IMR-90 (cell line): Measurements from ENCODE around the gene ACY1. TPM values are rescaled to one million over a fixed set of nuclear protein-coding genes. Genes with fewer than 3 reads are reported as not detected.

Experiments used
- ATAC-seq: fragments of 200-7000 bp; cut with Tn5 transposase; 2 replicates; pipeline ENCODE4 v1.9.1; 2020; ENCODE audit warnings: low read depth, mild to moderate bottlenecking, moderate library complexity
- BruUV-seq: library from RNA; stranded (reverse); fragments of 400-500 nt; replicated peaks from 2 replicates; lab custom pipeline; 2021; lab: Mats Ljungman, UMichigan
- CTCF ChIA-PET: fragments of 300-600 bp; formaldehyde crosslinking; extraction: SDS; loops from one replicate; lab custom pipeline; 2021; ENCODE audit warnings: antibody characterized with exemption; lab: Yijun Ruan, JAX
- POLR2A ChIA-PET: fragments of 300-600 bp; sonication (Branson Sonifier 250); formaldehyde crosslinking; loops from one replicate; lab custom pipeline; 2022; ENCODE audit warnings: antibody characterized with exemption; ENCODE audit not compliant: unreplicated experiment; lab: Charles Lee
- DNase-seq: peaks from one replicate; pipeline ENCODE4 v3.0.0; 2013
- H2AFZ ChIP-seq: replicated peaks from 2 replicates; pipeline ENCODE3; 2013; ENCODE audit warnings: low read length, mild to moderate bottlenecking; ENCODE audit not compliant: poor library complexity
- H2AK5ac ChIP-seq: 2 replicates; pipeline ENCODE4 v1.6.1; 2013; ENCODE audit warnings: low read depth, low read length, inconsistent platforms
- H2AK9ac ChIP-seq: replicated peaks from 2 replicates; pipeline ENCODE3; 2013; ENCODE audit warnings: mild to moderate bottlenecking, low read depth, low read length, moderate library complexity; ENCODE audit not compliant: poor library complexity
- H2BK120ac ChIP-seq: 2 replicates; pipeline ENCODE4 v1.6.1; 2013; ENCODE audit warnings: low read depth, low read length, inconsistent platforms
- H2BK15ac ChIP-seq: 3 replicates; pipeline ENCODE4 v1.6.1; 2013; ENCODE audit warnings: low read depth, low read length, inconsistent platforms
- H2BK20ac ChIP-seq: 2 replicates; pipeline ENCODE4 v1.6.1; 2013; ENCODE audit warnings: low read depth, mild to moderate bottlenecking, inconsistent platforms, low read length, moderate library complexity
- H2BK5ac ChIP-seq: 2 replicates; pipeline ENCODE4 v1.6.1; 2013; ENCODE audit warnings: mild to moderate bottlenecking, low read depth, low read length, inconsistent platforms; ENCODE audit not compliant: poor library complexity, severe bottlenecking
- H3K14ac ChIP-seq: replicated peaks from 2 replicates; pipeline ENCODE4 v1.6.1; 2013; ENCODE audit warnings: low read depth, low read length, inconsistent platforms
- H3K18ac ChIP-seq: 2 replicates; pipeline ENCODE4 v1.6.1; 2013; ENCODE audit warnings: low read depth, low read length, control low read depth
- H3K23ac ChIP-seq: 2 replicates; pipeline ENCODE4 v1.6.1; 2013; ENCODE audit warnings: low read depth, low read length, inconsistent platforms
- H3K27ac ChIP-seq: 2 replicates; pipeline ENCODE4 v1.5.1; 2013; ENCODE audit warnings: mild to moderate bottlenecking, control low read depth, low read length; ENCODE audit not compliant: insufficient read depth
- H3K27me3 ChIP-seq: 2 replicates; pipeline ENCODE4 v1.6.1; 2013; ENCODE audit warnings: low read length; ENCODE audit not compliant: control insufficient read depth, insufficient read depth
- H3K36me3 ChIP-seq: 2 replicates; pipeline ENCODE4 v1.6.1; 2013; ENCODE audit warnings: low read length, mixed read lengths; ENCODE audit not compliant: control insufficient read depth, insufficient read depth
- H3K4ac ChIP-seq: 2 replicates; pipeline ENCODE4 v1.6.1; 2013; ENCODE audit warnings: low read depth, low read length, inconsistent platforms
- H3K4me1 ChIP-seq: 2 replicates; pipeline ENCODE4 v1.6.1; 2013; ENCODE audit warnings: low read length, mixed read lengths; ENCODE audit not compliant: control insufficient read depth, insufficient read depth
- H3K4me2 ChIP-seq: 2 replicates; pipeline ENCODE4 v1.6.1; 2013; ENCODE audit warnings: low read depth, mild to moderate bottlenecking, control low read depth, low read length, moderate library complexity
- H3K4me3 ChIP-seq: 2 replicates; pipeline ENCODE4 v1.5.1; 2013; ENCODE audit warnings: low read depth, mild to moderate bottlenecking, control low read depth, low read length, moderate library complexity; ENCODE audit not compliant: insufficient read depth
- H3K56ac ChIP-seq: 2 replicates; pipeline ENCODE4 v1.6.1; 2013; ENCODE audit warnings: low read length, inconsistent platforms; ENCODE audit not compliant: insufficient read depth; ENCODE audit errors: extremely low read depth
- H3K79me1 ChIP-seq, 2 experiments: 2 replicates each; pipeline ENCODE4 v1.6.1; 2013; ENCODE audit warnings: low read length in 2 of 2, inconsistent platforms in 1 of 2, low read depth in 1 of 2
- H3K9ac ChIP-seq: 2 replicates; pipeline ENCODE4 v1.6.1; 2013; ENCODE audit warnings: low read depth, low read length, control low read depth
- H3K9me1 ChIP-seq: 2 replicates; pipeline ENCODE4 v1.6.1; 2013; ENCODE audit warnings: low read length, inconsistent platforms; ENCODE audit not compliant: insufficient read depth
- H3K9me3 ChIP-seq: 2 replicates; pipeline ENCODE4 v1.6.1; 2013; ENCODE audit warnings: low read length; ENCODE audit not compliant: control insufficient read depth, insufficient read depth
- H4K20me1 ChIP-seq: 2 replicates; pipeline ENCODE4 v1.6.1; 2013; ENCODE audit warnings: low read length, inconsistent platforms; ENCODE audit not compliant: insufficient read depth
- H4K5ac ChIP-seq: 2 replicates; pipeline ENCODE4 v1.6.1; 2013; ENCODE audit warnings: mild to moderate bottlenecking, low read depth, low read length, control low read depth
- H4K8ac ChIP-seq, 2 experiments: 2 replicates each; pipeline ENCODE4 v1.6.1; 2013; ENCODE audit warnings: low read depth in 2 of 2, low read length in 2 of 2, control low read depth in 1 of 2, inconsistent platforms in 1 of 2
- H4K91ac ChIP-seq: 2 replicates; pipeline ENCODE4 v1.6.1; 2013; ENCODE audit warnings: low read depth, low read length, inconsistent platforms; ENCODE audit not compliant: insufficient read depth
- MAFK ChIP-seq: IDR thresholded peaks from 2 replicates; pipeline ENCODE4 v1.6.1; 2012; ENCODE audit warnings: low read depth, low read length, improper control_type of control experiment
- POLR2A ChIP-seq: IDR thresholded peaks from 2 replicates; pipeline ENCODE4 v1.6.1; 2012; ENCODE audit warnings: mild to moderate bottlenecking, low read depth, low read length
- RFX5 ChIP-seq: IDR thresholded peaks from 2 replicates; pipeline ENCODE4 v1.8.0; 2012; ENCODE audit warnings: low read depth, mild to moderate bottlenecking, low read length, moderate library complexity
- SMC3 ChIP-seq: fragments of 150-350 bp; IDR thresholded peaks from 2 replicates; pipeline ENCODE4 v1.6.1; 2016; ENCODE audit warnings: low read depth, mild to moderate bottlenecking, antibody characterized with exemption, low read length, moderate library complexity
- WGBS, 2 experiments: methylation state at CpG; one replicate each; pipeline versions ENCODE4 v1.1.5 to v1.1.7; 2013; ENCODE audit warnings: missing lambda C conversion rate in 2 of 2; ENCODE audit not compliant: insufficient read length in 1 of 2; ENCODE audit errors: extremely low coverage in 2 of 2; 5-methylcytosine and 5-hydroxymethylcytosine counted together
- dilution Hi-C: fragments of 300-500 bp; cut with HindIII; formaldehyde crosslinking; loops from one replicate; pipeline ENCODE4 v1.14.3; 2018; ENCODE audit warnings: low sequenced_read_pairs; ENCODE audit not compliant: unreplicated experiment
- in situ Hi-C: fragments of 300-500 bp; cut with MboI; formaldehyde crosslinking; loops from 3 replicates; pipeline ENCODE4 v1.14.3; 2019; ENCODE audit warnings: low sequenced_read_pairs, inconsistent platforms, mixed read lengths
- intact Hi-C: fragments of 100-400 bp; cut with micrococcal nuclease; formaldehyde crosslinking; loops from 2 replicates; pipeline ENCODE4 v1.10.0; 2022
- polyA plus RNA-seq, 3 experiments: library from polyadenylated mRNA; depleted of rRNA; stranded (reverse); fragments of >200 nt; gene quantifications; 2 replicates each; pipeline ENCODE4 v1.2.3, GENCODE V29; 2012; ENCODE audit warnings: low replicate concordance in 1 of 3
- total RNA-seq: library from RNA; depleted of rRNA; stranded (reverse); fragments of >200 nt; gene quantifications from 2 replicates; pipeline ENCODE4 v1.2.3, GENCODE V29; 2012
- TF ChIP-seq, protein P1 (sequence below): fragments of 150-350 bp; IDR thresholded peaks from 2 replicates; pipeline ENCODE4 v1.6.1; 2017; ENCODE audit warnings: mild to moderate bottlenecking, antibody characterized with exemption, low read length, low read depth

The ACY1 gene
- total and polyA plus RNA-seq, 2 of the 4 experiments (the other 2 are of a cell fraction) = 22.0 to 47.1 TPM

- no peak overlapping the region for H3K9ac ChIP-seq
- no peak overlapping the region for H3K4me3 ChIP-seq
- H3K56ac ChIP-seq = no peak overlapping the region
- H3K4me1 ChIP-seq = peaks cover 9% of the 10 kb centered on the region
- no peak overlapping the region for H4K8ac ChIP-seq
- no peak overlapping the region for H4K91ac ChIP-seq
- no peak for ATAC-seq
- peak overlapping the region; percentile 24 for H2AK9ac ChIP-seq
- 100% methylated on average over 2 of the region's 13 CpGs; no CpG with 5 or more reads in 1 of the 2 experiments for WGBS, 2 experiments
- H3K18ac ChIP-seq = no peak overlapping the region
- no peak overlapping the region for H2BK5ac ChIP-seq
- no peak overlapping the region for H2BK20ac ChIP-seq
- H3K4me2 ChIP-seq = no peak overlapping the region
- H2AFZ ChIP-seq = no peak overlapping the region
- H3K14ac ChIP-seq = no peak overlapping the region
- no peak overlapping the region for H4K5ac ChIP-seq
- no peak overlapping the region for H3K27ac ChIP-seq
- ChIA-PET POLR2A (no interaction called here), CTCF (no interaction called here)
- BruUV-seq = no TSS peak
- peaks cover 17 to 33% of the 10 kb centered on the region in 2 experiments; a peak in 3 of 4 replicates for H3K79me1 ChIP-seq
- H4K20me1 ChIP-seq = peaks cover 9% of the 10 kb centered on the region
- no peaks in the 10 kb centered on the region for H3K9me3 ChIP-seq
- in situ Hi-C loops = loop anchor here (25.0 kb wide), 1 partner anchor 551 kb away; the partner anchor contains the start of genes MANF and RBM15B
- intact Hi-C loops = no loop called here
- no peaks in the 10 kb centered on the region for H3K27me3 ChIP-seq
- dilution Hi-C loops = no loop called here
- H2BK120ac ChIP-seq = no peak overlapping the region
- TF ChIP-seq MAFK (no peak), SMC3 (no peak), RFX5 (no peak), POLR2A (no peak)
- TF ChIP-seq, protein P1, sequence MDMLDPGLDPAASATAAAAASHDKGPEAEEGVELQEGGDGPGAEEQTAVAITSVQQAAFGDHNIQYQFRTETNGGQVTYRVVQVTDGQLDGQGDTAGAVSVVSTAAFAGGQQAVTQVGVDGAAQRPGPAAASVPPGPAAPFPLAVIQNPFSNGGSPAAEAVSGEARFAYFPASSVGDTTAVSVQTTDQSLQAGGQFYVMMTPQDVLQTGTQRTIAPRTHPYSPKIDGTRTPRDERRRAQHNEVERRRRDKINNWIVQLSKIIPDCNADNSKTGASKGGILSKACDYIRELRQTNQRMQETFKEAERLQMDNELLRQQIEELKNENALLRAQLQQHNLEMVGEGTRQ = no peak
- H2AK5ac ChIP-seq = no peak overlapping the region
- DNase-seq = no peak
- peaks cover 4% of the 10 kb centered on the region for H3K9me1 ChIP-seq
- H2BK15ac ChIP-seq = no peak overlapping the region
- no peak overlapping the region for H3K23ac ChIP-seq
- H3K36me3 ChIP-seq = peaks cover 49% of the 10 kb centered on the region
- H3K4ac ChIP-seq = no peak overlapping the region
Observed at GRCh38 chr3:51937611-51938450, 45.5 kb upstream of the ACY1 start.
